Activated CD8-positive, alpha-beta memory T cell treated with anti-CD3 and anti-CD28 coated beads, Interleukin-2, amount 50 U/mL, for 24 hours (primary cell): ENCODE results near the gene AMOTL2.

Source experiments
- DNase-seq: peaks from one replicate; pipeline ENCODE4 v3.0.0-alpha.2; 2020; ENCODE audit errors: extremely low read depth

The AMOTL2 gene

DNA sequence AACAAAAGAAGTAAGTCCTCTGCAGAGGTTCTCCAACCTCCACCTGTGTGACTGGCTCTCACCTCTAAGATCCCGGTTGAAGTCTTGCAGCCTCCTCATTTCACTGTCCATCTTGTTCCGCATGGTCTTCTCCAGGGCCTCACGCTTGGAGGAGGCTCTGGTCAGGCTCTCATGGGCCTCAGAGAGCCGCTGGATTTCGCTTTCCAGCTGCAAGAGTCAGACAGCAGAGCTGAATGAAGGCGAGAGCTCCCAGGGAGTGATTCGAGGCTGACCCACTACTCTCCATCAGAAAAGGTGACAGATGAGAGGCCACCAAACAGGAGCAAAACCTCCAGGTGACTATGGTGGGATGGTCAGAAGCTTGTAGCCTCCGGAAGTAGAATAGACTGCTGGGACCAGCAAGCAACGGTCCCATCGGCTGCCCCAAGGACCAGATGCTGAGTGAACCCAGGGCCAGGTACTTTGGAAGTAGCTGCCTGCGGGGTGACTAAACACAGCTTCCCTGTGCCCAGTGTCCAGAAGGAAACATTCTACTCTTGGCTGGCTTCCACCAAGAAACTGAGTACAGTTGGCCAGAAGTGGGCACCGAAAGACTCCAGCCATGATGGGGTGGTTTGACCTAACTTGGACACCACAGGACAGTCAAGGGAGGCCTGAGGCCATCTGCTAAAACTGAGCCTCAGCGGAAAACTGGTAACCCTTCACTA, 7.9 kb downstream of the AMOTL2 start:
- DNase-seq: no peak

DNA sequence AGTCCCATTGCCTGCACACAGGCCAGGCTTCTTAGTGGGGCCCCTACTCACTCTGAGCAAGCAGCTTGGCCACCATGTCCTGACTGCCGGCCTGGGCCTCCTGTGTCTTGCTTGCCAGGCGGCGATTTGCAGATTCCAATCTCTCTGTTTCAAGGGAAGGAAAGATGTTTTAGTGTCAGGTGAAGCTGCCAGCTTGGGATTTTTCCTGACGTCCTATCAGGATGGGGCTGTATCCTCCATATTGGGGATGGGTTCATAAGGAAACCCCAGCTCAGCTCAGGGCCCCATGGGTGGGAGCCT, 8.5 kb downstream of the AMOTL2 start:
- no peak for DNase-seq

DNA sequence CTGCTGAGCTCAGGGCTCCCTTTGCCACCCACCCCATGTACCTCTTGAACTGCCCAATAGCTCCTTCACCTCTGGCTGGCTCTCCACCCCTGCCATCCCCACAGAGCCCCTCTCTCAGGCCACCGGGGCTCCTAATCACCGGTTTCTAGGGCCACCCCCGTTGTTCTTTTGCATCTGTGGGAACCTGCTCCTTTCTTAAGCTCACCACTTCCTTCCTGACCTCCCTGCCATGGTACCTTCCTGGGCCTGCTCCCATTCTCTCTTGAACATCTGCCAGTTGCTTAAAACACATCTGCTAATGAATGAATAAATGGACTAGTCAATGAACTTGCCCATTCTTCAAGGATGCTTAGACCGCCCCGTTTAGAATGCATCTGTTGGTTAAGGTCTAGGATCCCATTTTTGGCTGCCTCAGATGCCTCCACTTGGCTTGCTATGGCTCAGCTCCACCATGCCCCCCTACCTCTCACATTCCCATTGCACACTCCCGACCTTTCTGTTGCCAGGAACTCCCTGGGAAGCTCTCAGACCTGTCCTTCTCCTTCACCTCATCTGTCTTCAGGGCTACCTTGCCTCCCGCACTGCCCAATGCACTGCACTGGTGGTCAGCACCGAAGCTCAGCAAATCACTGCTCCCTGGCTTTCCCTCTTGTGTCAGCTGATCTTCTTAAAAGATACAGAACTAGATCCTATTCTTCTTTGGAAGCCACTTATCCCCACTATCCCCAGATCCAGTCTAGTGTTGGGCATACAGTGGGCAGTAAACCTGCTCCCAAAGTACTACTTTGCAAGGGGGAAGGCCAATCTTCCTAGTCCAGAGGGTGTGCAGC, 9.1 kb downstream of the AMOTL2 start:
- no peak for DNase-seq

DNA sequence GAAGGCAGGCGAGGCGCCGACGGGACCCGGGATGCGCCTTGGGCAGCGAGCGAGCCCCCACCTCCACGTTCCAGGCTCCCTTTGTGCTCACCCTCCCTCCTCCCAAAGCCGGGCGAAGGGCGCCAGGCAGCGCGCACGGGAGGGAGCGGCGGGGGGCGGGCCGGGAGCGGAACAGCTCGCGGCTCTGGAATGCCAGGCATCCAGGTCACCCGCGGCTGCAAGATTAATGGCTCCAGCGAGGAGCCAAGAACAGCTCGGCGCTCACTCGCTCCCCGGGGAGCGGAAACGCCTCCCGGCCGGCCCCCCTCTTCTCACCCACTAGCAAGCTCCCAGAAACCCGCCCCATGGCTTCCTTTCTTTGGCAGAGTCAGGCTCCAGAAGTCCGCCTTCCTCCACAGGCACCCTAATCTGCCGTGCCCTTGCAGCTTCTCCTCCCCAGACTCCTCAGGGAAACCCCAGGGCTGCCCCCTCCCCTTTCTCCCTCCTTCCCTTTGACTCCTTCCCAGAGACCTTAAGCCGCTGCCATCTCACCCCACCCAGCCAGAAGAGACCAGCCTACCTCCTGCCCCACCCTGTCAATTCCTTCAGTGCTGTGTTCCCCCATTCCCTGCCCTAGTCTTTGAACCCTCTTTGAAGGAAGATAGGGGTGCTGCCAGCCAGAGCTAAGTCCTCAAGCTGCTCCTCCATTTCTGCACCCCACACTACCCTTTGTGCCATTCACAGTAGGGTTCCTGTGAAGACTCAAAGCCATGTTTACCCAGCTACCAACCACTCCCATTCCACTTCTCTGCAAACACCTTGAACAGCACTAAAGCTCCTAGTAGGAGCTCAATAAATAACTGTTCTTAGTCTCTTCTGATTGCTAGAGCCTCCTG, 9.9 kb downstream of the AMOTL2 start:
- no peak for DNase-seq

DNA sequence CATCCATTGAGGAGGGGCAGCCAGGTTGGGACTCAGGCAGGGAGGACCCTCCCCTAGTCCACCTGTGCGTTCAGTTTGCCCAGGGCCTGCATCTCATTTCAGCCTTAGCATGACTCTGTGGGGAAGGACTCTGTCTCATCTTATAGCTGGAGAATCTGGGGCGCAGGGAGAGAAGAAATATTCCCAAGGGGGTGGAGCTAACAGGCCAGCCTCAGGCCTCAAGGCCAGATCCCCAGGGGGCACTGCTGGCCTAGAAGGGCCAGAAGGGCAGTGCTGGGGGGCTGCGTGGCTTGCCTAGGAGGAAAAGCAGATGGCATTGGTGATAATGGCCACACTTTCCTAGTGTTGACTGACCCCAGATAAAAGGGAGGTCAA, 10.9 kb downstream of the AMOTL2 start:
- no peak for DNase-seq

DNA sequence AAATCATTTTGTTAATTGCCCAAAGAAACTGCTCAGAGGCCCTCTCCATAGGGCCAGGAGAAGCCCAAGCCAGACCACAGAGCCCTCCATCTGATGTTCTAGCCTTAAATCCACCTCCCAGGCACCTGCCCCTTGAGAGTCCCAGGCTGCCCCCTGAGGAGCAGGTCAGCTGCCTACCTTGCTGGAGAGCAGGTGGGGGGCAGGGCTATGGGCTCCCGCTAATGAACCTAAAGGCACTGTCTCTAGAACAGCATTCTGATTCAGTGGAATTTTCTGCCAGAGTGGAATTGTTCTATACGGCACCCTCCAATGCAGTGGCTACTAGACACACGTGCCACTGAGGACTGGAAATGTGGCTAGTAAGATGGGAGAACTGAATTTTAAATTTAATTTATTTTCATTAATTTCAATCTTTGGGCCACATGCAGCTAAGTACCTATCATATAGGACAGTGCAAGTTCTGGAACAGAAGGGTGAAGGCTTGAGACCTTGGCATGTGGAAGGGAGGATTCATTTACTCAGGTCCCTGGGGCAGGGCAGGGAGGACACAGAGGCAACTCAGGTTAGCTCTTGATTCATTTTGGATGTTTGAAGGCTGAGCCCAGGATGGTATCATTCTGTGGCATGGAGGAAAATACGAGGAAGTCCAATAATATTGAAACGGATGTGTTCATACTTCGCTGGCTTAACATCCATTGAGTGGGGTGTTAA, 11.4 kb downstream of the AMOTL2 start:
- DNase-seq: no peak

DNA sequence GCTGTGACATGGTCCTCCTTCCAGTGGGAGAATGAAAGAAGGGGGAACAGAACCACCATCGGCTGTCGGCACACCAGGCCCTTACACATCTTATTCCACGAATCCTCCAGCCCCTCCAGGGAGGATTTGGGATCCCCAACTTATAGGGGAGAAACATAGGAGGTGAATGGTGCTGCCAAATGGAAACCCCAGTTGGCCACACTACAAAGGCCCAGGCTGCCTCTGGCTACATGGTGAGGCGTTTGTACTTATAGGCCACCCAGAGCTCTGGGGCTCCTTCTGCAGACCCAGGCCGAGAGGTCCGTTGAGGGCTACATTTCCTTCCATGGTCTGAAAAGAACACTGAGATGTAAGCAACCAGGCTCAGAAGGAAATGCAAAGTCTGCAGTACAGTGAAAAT, 12.0 kb downstream of the AMOTL2 start:
- DNase-seq: no peak

DNA sequence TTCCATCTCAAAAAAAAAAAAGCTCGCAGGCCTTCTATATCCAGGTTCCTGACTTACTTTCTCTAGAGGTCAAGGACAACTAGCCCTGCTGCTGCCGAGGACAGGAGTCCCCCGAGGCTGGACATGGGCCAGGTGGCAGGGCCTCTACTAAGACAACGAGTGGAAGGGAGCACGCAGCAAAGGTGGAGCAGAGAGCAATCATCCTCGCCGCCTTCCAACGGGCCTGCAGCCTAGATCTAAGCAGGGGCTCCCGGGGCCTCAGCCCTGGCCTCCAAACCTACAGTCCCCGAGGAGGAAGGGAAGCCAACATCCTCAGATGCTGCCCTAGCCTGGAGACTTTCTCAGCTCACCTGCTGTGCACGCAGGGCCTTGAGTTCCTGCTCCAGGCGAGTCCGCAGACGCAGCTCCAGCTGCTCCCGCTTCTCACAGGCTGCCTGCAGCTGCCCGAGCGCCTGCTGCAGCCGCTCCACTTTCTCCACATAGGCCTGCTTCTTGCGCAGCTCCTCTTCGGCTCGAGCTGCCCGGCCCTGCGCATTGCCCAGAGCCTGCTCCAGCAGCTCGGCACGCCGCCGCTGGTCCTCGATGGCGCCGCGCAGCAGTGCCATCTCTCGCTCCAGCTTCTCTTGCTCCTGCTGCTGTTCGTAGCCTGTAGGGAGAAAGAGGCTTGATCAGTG, 12.9 kb downstream of the AMOTL2 start:
- DNase-seq: no peak

DNA sequence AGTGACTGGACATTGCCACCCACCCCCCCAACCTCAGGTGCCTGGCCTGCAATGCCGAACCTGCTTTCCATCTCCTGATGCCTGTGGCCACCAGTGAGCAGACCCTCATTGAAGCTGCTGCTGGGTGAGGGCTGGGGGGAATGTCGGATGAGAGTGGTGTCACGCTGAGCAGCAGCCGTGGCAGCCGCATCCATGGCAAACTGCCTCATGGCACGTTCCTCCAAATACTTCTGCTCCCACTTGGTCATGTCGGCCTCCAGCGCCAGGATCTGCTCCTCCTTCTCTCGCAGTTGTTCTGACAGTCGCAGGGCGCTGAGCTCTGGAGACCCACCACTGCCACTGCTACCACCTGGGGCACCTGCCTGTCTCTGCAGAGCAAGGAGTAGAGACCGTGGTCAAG, 14.2 kb downstream of the AMOTL2 start:
- DNase-seq: no peak

DNA sequence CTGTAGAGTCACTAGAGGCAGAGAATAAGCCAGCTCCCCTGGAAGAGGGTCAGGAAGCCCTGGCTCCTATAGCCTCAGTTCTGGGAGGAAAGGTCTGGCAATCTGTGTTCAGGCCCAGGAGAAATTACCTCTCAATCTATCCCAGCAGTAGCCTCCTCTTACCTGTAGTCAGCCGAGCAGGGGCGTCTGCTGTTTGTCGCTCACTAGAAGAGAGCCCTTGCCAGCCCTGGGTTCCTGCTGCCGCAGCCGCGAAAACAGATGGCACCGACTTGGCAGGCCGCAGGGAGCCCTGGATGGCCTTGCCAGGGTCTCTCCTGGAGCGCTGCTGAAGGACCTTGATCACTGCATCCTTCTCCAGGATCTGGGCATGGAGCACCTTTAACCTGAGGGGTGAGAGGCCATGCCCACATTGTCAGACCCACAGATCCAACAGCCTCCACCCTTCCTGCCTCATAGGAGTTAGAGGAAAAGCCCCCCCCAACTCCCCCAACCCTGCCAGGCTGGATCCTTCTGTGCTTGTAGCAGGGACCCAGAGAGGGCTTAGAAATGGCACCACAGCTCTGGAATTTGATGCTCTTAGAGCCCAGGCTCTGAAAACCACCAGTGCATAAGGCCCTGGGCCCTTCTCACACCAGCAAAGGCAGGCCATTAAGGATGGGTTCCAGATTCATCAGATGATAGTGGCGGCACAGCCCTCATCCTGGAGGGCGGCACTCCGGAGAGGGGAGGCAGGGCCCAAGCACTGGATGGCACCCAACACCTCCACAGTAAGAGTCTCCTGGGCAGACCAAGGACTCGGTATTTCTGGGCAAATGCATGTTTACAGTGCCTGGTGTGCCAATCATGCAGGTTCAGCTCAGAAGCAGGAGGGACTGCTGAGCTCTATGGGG, 14.9 kb downstream of the AMOTL2 start:
- DNase-seq: no peak

DNA sequence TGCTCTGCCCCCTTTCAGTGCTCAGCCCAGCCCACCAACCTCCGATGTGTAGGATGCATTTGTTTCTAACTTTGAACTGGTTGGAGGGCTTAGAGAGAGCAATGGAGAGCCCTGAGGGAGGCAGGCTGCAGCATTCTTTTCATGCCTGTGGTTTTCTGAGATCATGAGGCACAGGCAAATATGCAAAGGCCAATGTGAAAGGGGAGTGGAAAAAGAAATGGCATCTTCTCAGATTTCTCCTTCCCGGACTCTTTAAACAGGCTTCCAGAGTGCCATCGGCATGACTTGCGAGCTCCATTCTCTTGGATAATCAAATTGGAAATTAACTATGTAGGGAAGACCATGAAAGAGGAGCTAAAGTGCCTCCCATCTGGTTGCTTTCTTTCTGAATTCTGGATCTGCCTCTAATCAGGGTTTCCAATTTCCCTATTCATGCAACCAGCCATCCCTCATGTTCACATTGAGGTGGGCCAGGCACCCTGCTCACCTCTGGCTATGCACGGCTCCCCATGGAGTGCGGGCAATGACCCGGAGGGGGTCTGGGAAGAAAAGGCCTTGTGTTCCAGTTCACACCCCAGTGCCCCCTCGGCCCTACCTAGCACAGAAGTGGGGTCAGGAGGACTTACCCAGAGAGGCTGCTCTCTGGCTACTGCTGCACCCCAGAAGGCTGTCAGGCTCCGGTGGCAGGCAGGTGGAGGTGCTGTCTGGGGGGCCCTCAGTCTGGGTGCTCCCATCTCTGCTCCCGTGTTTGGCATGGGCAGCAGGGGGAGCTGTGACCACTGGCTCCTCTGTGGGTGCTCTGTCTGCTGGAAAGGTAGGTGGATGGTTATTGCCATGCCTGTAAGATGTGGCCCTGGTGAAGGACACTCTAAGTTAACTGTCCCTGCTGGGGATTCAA, 16.1 kb downstream of the AMOTL2 start:
- no peak for DNase-seq

DNA sequence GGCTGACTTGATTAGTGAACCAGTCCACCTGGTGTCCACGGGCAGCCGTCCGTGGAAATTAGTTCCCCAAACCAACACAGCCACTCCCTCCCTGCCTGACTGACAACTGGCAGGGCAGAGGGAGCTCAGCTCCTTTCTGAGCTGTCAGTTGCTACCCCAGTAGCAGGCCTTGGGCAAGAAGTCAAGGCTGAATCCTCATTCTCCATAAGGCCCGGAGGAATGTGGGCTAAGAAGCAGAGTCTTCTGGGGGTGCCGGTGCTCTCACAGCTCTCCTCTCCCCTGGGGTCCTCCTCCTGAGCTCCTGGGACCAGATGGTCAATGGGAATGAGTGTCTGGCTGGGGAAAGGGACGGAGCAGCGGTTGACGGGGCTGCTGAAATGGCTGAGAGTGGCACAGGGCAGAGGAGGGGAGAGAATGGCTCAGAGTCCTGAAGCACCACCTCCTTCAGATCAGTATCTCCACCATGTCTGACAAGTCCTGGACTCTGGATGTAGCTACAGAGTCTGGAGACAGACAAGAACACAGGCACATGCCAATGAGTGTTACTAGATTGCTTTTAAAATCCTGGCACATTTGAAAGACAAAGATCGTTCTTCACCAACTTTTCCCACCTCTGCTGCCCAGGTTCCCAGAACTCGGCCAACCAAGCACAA, 16.9 kb downstream of the AMOTL2 start:
- DNase-seq: no peak

DNA sequence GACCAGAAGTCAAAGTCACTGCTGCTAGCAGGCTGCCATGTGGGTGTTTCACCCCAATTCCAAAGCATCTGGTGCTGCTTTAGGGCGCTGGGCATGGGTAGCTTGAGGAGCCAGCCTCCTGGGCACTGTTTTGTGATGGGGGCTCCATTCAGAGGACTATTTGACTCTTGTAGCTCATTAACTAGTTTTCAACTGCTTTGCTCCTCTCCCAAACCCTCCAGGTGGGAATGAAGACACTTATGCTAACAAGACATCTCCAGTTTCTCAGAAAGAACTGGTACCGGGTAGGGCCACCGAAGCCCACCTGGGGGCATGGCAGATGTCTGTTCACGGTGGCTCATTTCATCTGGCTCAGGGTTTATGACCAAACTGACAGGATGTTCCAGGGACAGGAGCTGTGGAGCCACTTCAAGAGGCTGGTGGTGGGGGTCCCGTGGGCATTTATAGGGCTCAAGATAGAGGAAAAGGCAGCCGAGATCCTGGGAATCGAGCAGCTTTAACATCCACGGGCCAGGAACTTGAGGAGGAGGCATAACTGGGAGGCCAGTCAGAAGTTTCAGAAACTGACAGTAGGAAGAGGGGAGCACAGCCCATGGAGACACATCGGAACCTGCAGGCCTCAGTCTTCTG, 17.7 kb downstream of the AMOTL2 start:
- DNase-seq: no peak

DNA sequence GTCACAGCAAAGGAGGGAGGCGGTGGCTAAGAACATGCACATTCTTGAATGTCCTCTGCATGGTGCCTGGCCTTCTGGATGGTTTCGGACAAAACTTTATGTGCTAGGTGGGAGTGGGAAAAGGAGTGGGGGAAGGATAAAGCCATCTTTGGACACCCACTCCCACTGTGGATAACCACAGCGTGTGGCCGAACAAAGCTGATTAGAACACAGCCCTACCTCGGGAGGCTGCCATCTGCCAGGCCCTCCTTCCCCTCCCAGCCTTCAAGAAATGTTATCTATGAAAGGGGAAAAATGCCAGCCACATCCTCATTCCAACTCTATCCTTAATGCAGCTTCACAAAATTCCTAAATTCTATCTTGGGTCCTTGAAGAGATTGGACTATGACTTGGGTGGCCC, 18.8 kb downstream of the AMOTL2 start:
- DNase-seq: no peak

DNA sequence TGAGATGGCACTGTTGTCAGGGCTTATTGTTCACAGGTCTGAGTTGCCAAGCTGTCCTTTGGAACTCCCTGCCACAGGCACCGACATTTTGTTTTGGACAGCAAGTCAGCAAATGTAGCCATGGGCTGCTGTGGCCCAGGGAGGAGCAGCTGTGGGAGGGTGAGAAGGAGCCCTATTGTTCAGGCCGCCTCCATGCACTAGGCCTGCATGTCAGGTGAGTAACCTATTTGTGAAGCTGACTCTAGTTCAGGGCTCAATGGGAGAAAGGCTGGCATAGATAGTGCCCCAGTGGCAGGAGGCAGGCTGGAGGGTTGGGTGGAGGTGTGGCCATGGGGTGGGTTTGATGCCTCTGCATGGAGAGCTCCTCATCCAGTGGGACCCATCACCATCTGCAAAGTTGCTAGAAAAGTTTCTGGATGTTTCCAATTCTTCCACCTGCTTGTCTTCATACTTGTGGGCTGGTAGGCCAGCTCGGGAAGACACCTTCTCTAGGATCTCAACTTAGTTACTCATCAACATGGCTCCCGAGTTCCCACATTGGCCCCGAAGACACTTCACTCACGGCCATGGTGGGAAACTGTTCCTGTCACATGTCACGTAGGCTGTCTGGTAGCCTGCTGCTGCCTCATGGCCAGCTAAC, 19.5 kb downstream of the AMOTL2 start:
- DNase-seq: no peak

DNA sequence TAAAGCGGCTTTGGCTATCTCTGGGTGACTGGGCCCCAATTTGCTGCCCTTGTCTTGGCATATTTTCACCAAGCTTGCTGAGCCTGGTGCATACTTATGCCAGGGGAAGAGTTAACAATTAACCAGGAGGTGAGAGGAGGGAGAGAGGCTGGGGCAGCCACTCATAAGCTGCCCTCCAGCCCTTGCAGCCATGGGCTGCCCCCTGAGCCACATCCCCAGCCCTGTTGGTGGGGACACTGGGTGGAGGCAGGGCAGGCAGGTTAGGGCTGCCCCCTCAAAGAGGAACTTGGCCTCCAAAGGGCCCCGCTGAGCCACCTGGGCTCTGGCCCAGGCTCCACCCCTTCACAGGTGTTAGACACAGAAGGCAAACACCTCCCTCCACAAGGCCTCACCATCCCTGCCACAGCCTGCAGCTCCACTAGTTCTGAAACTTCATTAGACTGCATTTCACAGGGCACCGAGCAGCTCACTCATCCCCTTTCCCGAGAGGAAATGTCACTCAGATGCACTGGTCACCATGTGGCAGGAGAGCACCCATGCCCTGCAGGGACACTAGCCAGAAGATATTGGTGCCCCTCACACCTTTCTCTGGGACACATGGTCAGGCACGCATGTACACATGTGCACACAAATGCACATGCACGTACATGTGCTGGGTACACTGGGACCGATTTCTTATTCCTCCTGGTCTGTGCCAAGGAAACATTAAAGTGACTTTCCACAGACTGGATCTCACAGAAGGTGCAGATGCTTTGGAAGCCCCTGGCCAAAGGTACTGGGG, 20.2 kb downstream of the AMOTL2 start:
- DNase-seq: no peak

DNA sequence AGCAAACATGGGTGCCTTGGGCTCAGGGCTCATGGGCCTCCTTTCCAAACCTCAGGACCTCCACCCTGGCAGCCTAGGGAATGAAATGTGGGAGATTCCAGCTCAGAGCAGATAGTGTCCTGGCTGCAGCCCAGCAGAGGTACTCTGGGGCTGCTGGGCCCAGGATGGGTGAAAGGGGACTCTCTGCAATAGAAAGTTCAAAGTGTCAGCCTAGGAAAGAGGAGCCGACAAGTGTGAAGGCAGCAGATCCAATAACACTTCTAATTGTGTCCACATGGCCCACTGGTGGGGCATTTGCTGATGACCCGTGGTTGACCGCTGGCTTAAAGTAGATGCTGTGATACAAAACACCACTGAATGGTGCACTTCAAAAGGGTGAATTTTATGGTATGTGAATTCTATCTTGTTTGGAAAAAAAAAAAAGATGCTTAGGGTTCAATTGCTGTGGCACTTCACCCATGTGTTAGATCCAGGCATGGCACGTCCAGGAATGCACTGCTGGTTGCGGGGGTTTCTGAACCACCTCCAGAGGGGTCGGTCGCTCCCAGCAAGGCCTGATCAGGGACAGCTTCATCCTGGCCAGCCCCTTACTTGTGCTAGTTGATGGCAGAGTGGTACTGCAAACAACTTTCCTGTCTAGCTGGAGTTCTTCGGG, 20.9 kb downstream of the AMOTL2 start:
- no peak for DNase-seq
